HG03521 (cell line): ENCODE data around the gene BCKDHB.
"Not testable (repeated sequence)": the region's sequence is repeated elsewhere in the genome, so short reads cannot be mapped to it uniquely, and the experiment has no call there.

Experiments
- ATAC-seq: cut with Tn5 transposase; IDR thresholded peaks from one replicate; pipeline ENCODE4 v1.9.1; 2021; ENCODE audit warnings: mild to moderate bottlenecking, moderate library complexity; ENCODE audit not compliant: unreplicated experiment

BCKDHB gene

GRCh38 chr6:80205404-80205803, 98.9 kb downstream of the BCKDHB start:
- ATAC-seq: no peak

- ATAC-seq: no peak
These were observed 100.3 kb downstream of the BCKDHB start for GRCh38 chr6:80206758-80207157.

DNA sequence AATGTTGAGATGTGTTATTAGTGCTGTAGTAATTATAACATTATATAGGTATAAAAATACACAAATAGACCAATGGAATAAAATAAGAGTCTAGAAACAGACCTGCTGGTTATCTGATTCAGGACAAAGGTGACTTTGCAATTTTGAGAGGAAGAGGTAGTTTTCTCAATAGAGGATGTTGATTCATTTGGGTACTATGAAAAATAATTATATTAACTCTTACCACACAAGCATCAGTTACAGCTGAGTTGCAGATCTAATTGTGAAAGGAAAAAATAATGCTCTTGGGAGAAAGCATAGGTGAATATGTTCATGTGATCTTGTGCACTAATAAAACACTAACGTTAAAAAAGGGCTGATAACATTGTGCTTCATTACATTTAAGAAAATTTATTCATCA, 103.0 kb downstream of the BCKDHB start:
- ATAC-seq: no peak

GRCh38 chr6:80210618-80211017, 104.1 kb downstream of the BCKDHB start:
- no peak for ATAC-seq

GRCh38 chr6:80211286-80211685, 104.8 kb downstream of the BCKDHB start:
- ATAC-seq: no peak

GRCh38 chr6:80211890-80212289, 105.4 kb downstream of the BCKDHB start:
- not testable (repeated sequence) for ATAC-seq

- peak; percentile 95 for ATAC-seq
These were observed 108.1 kb downstream of the BCKDHB start for GRCh38 chr6:80214436-80215022.

DNA sequence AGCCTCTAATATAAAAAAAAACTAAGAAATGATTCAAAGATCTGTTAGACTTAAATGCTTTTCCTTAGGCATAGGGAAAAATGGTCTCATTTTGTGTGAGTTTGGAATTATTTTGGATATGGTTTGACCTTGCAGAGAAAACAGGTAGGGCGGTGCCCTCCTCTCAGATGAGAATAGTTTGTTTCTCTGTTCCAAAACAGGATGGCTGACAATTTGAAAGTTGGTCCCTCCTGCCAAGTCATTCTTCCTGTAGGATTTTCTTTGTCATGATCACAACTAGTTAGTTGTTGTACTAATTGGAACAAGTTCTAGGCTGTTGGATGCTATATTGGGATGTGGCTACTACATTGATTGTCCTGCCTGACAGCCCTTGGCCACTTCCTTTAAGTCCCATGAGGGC, 108.6 kb downstream of the BCKDHB start:
- ATAC-seq: no peak

DNA sequence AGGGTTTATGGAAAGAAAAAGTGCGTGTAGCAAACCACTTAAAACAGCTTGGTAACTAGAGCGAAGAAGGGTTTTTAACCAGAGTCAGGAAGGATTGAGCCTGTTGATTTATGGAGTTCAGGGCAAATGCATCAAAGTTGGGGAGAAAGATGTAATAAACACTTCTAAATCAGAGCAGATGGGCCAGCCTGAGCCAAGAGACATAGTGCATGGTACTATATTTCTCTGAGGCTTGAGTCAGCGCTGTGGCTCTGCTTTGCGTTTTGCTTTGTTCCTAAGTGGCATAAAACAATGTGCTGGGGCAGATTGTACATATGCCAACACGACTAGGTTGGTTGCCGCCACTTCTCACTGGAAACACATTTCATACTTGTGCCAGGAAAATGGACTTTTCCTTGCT, 111.3 kb downstream of the BCKDHB start:
- no peak for ATAC-seq

DNA sequence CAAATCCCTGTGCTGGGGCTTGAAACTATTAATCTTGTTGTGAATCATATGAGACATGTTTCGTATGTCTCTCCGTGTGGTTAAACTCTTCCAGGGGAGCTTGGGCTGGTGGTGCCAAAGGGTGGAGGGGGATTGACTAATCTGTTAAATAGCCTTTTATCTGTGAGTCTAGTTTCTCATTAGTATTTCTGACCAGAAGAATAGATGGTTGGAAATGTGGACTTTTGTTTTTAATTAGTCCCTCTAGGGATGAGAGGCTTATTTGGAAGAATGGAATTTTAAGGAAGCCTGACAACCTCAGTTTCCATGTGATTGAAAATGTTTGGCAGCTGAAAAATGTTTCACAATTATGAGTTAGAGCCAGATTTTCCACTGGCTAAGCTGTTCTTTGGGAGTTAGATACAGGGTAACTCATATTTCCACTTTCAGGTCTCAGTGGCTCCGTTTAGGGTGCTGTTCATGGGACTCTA, 117.3 kb downstream of the BCKDHB start:
- ATAC-seq: no peak

GRCh38 chr6:80226151-80226550, 119.7 kb downstream of the BCKDHB start:
- ATAC-seq: no peak

GRCh38 chr6:80226699-80227098, 120.2 kb downstream of the BCKDHB start:
- ATAC-seq: no peak

GRCh38 chr6:80227545-80228105, 121.2 kb downstream of the BCKDHB start:
- no peak for ATAC-seq

DNA sequence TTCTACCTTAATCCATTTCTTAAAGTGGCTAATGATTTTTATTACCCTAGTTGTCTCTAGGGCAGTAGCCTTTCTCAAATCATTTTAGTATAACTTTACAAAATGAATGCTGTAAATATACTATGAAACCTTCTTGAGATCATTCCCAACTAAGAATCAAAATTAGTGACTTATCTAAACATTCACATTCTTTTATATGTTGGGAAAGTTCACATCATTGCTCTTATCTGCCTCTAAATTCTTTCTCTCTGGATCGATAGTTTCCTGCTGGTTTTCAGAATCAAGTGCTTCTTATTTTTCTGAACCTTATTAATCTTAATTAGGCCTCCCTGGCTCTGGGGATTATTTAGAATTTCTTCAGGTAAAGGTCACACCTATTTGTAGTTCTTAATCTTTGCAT, 126.8 kb downstream of the BCKDHB start:
- ATAC-seq: no peak

DNA sequence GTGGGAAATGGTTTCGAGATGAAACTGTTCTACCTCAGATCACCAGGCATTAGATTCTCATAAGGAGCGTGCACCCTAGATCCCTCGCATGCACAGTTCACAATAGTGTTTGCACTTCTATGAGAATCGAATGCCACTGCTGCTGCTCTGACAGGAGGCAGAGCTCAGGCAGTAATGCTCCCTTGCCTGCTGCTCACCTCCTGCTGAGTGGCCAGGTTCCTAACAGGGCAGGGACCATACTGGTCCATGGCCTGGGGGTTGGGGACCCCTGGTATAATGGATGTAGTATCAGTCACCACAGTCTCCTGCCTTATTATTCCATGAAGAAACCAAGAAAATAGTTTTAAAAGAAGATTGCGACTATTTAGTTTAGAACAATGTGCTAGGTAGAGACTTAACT, 127.5 kb downstream of the BCKDHB start:
- ATAC-seq: no peak

GRCh38 chr6:80234401-80234800, 127.9 kb downstream of the BCKDHB start:
- ATAC-seq: no peak

DNA sequence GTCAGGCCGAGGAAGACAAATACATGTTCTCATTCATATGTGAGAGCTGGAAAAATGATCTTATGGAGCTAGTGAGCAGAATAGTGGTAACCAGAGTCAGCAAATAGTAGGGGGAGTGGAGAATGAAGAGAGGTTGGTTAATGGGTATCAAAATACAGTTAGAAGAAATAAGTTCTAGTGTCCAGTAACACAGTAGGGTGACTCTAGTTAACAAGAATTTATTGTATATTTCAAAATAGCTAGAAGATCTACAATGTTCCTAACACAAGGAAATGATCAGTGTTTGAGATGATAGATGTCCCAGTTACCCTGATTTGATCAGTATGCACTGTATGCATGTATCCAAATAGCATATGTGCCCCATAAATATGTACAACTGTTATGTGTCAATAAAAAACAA, 128.4 kb downstream of the BCKDHB start:
- no peak for ATAC-seq

DNA sequence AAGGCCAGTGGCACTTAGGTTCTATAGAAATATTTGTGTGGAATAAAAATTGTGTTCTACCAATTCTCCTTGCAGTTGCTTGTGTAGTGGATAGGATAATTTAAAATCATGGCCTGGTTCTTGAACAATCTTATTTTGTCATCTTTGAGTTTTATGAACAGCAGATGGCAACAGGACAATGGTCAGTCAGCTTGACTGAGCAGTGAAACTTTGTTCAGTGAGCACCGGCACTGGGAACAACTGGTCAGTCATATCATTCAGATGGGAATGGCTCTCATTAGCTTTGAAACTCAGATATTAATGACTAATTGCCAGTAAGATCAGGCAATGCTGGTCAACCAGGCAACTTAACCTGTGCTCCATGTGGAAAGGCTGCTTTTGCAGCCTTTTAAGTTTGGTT, 129.2 kb downstream of the BCKDHB start:
- no peak for ATAC-seq

GRCh38 chr6:80238754-80239153, 132.3 kb downstream of the BCKDHB start:
- not testable (repeated sequence) for ATAC-seq

DNA sequence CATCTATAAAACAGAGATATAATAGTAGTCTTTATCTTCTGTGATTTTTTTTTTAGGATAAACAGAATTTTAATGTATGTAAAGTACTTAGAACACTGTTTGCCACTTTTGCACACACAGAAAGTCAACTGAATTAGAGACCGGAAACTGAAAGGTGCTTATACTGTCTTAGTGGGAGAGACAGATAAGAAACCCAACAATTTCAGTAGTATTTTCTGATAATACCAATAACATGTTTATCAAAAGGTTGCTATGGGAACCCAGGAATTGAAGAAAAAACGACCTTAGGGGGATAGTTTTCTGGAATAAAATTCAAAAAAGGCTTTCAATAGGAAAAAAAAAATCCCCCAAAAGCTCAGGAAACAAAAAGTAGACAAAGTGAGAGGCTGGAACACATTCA, 138.6 kb downstream of the BCKDHB start:
- no peak for ATAC-seq

DNA sequence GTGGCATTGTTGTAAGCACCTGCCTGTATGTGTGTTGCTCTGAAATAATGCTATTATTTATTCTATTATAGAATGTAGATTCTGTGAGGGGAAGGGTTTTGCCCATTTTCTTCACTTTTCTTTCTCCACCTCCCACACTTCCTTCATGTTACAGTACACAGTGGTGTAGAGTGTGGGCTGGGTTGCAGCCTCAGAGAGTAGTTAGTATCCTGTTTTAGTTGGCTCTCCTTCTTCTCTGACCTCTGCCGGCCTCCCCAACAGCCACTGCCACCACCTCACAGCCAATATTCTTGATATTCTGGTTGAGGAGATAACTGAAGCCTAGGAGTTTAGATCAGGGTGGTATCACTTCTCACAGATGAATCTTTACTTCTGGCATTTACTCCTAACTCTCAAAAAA, 143.4 kb downstream of the BCKDHB start:
- ATAC-seq: no peak

- ATAC-seq: no peak
These were observed 144.0 kb downstream of the BCKDHB start for GRCh38 chr6:80250391-80250997.

DNA sequence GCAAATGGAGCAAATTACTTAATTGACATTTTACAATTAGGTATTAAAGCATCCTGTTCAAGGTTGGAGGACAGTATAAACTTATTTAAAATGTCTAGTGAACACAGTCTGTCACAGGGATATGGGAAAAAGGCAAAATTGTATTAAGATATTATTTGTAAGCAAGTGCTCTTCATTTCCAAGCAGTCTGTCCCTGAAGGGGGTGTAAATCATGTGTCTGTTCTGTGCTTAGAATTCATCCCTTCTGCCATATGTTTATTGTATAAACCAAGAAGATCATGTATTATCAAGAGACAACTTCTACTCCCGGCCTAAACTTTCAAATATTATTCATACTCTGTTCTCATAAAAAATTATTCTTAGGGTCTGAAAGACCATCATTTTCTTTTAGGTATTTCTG, 144.8 kb downstream of the BCKDHB start:
- no peak for ATAC-seq
